ENCODE results near the gene PSME3. TPM values are rescaled to one million over a fixed set of nuclear protein-coding genes. Genes with fewer than 3 reads are reported as not detected.

The PSME3 gene
- total RNA-seq, 1 donor from 2014 or later, result 136 TPM

DNA sequence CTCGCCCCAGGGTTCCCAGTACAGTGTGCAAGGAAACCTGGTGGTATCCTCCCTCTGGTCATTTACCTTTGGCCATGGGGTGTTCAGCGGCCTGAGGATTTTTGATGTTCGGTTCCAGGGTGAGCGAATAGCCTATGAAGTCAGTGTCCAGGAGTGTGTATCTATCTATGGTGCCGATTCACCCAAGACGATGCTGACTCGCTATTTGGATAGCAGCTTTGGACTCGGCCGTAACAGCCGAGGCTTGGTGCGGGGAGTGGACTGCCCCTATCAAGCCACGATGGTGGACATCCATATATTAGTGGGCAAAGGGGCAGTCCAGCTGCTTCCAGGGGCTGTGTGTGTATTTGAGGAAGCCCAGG lies 12.3 kb downstream of the PSME3 start:
- Mint-ChIP-seq H3K4me1 (peaks cover 17% of the 10 kb centered on the region), H3K27me3 (no peaks in the 10 kb centered on the region), H3K9me3 (no peaks in the 10 kb centered on the region), H3K27ac (no peak overlapping the region), H3K4me3 (no peak overlapping the region), H3K36me3 (ENCODE audit: low read depth) (peaks cover 54% of the 10 kb centered on the region)
- DNase-seq (no peak), ATAC-seq (ENCODE audit: low read depth) (no peak)
- CTCF ChIA-PET, result interaction anchor here (1.5 kb wide), 1 partner anchor 326 kb away, joined by 3 read pairs; no protein-coding TSS in a partner anchor
- POLR2A ChIA-PET, result interaction anchor here (0.5 to 2.1 kb wide), 9 partner anchors 12 to 1658 kb away, joined by 3 to 8 read pairs (median 3); partner anchors contain the start of genes BECN1, GPATCH8, PSMC3IP and RPL27
- no peak for TF ChIP-seq CTCF (IDR thresholded peaks at IDR 0.05)
- intact Hi-C loops (cut with micrococcal nuclease), result no loop called here

- intact Hi-C loops (cut with micrococcal nuclease), result no loop called here
- Mint-ChIP-seq H3K9me3 (no peaks in the 10 kb centered on the region), H3K27me3 (no peaks in the 10 kb centered on the region), H3K4me3 (no peak overlapping the region), H3K27ac (peak overlapping the region; percentile 59), H3K4me1 (peaks cover 17% of the 10 kb centered on the region), H3K36me3 (ENCODE audit: low read depth) (peaks cover 49% of the 10 kb centered on the region)
- no peak for TF ChIP-seq CTCF (IDR thresholded peaks at IDR 0.05)
- ATAC-seq (ENCODE audit: low read depth) (peak; percentile 60), DNase-seq (no peak)
- CTCF ChIA-PET, result no interaction called here
- POLR2A ChIA-PET, result interaction anchor here (0.6 to 2.1 kb wide), 6 partner anchors 22 to 1657 kb away, joined by 3 to 8 read pairs (median 3); partner anchors contain the start of genes BECN1, GPATCH8, PSMC3IP and RPL27
Measured at GRCh38 chr17:42845918-42846593, 12.9 kb downstream of the PSME3 start.

GRCh38 chr17:42846594-42847280 lies 13.5 kb downstream of the PSME3 start:
- intact Hi-C loops (cut with micrococcal nuclease), result no loop called here
- Mint-ChIP-seq H3K36me3 (ENCODE audit: low read depth) (peaks cover 42% of the 10 kb centered on the region), H3K4me3 (no peak overlapping the region), H3K27ac (no peak overlapping the region), H3K4me1 (peaks cover 17% of the 10 kb centered on the region), H3K27me3 (no peaks in the 10 kb centered on the region), H3K9me3 (no peaks in the 10 kb centered on the region)
- POLR2A ChIA-PET, result interaction anchor here (0.7 to 1.9 kb wide), 3 partner anchors 12 to 469 kb away, joined by 3 to 8 read pairs (median 4); partner anchors contain the start of gene BECN1
- ATAC-seq (ENCODE audit: low read depth), result no peak
- CTCF ChIA-PET, result interaction anchor here (1.7 kb wide), 1 partner anchor 151 kb away, joined by 5 read pairs; the partner anchor contains the start of gene RPL27
- no peak for DNase-seq
- no peak for TF ChIP-seq CTCF (IDR thresholded peaks at IDR 0.05)

- H3K27ac Mint-ChIP-seq, result no peak overlapping the region
- no peak overlapping the region for H3K4me3 Mint-ChIP-seq
- H3K27me3 Mint-ChIP-seq, result no peaks in the 10 kb centered on the region
- no peak for TF ChIP-seq CTCF (IDR thresholded peaks at IDR 0.05)
- DNase-seq, result no peak
- no peaks in the 10 kb centered on the region for H3K9me3 Mint-ChIP-seq
- intact Hi-C loops (cut with micrococcal nuclease), result no loop called here
- peaks cover 17% of the 10 kb centered on the region for H3K4me1 Mint-ChIP-seq
- peaks cover 28% of the 10 kb centered on the region for H3K36me3 Mint-ChIP-seq (ENCODE audit: low read depth)
- no peak for ATAC-seq (ENCODE audit: low read depth)
- ChIA-PET CTCF (interaction anchor here (1.7 kb wide), 1 partner anchor 150 kb away, joined by 5 read pairs; the partner anchor contains the start of gene RPL27), POLR2A (interaction anchor here (0.5 to 0.6 kb wide), 2 partner anchors 364 to 468 kb away, joined by 7 to 12 read pairs; no protein-coding TSS in a partner anchor)
Measured at GRCh38 chr17:42848093-42848492, 14.9 kb downstream of the PSME3 start.

DNA sequence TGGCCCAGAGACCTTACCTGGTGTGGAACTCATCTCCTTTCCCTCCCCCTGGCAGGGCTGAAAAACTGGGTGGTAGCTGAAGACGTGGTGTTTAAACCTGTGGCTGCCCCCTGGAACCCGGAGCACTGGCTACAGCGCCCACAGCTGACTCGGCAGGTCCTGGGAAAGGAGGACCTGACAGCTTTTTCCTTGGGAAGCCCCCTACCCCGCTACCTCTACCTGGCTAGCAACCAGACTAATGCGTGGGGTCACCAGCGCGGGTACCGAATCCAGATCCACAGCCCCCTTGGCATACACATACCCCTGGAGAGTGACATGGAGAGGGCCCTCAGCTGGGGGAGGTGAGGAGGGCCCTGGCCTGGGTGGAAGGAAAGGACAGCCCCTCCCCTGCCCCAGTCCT lies 15.8 kb downstream of the PSME3 start:
- ATAC-seq (ENCODE audit: low read depth), result no peak
- no peak for DNase-seq
- POLR2A ChIA-PET, result no interaction called here
- Mint-ChIP-seq H3K27me3 (peaks cover 5% of the 10 kb centered on the region), H3K27ac (no peak overlapping the region), H3K4me1 (peaks cover 17% of the 10 kb centered on the region), H3K9me3 (no peaks in the 10 kb centered on the region), H3K36me3 (ENCODE audit: low read depth) (peaks cover 19% of the 10 kb centered on the region), H3K4me3 (no peak overlapping the region)
- TF ChIP-seq CTCF (IDR thresholded peaks at IDR 0.05), result no peak
- intact Hi-C loops (cut with micrococcal nuclease), result no loop called here
- CTCF ChIA-PET, result no interaction called here
